HepG2 (cell line): ENCODE data around the gene SEC62. TPM values are rescaled to one million over a fixed set of nuclear protein-coding genes. Genes with fewer than 3 reads are reported as not detected.

Experiments used
- AHDC1 ChIP-seq: sonication (generic); formaldehyde crosslinking; IDR thresholded peaks from 2 replicates; pipeline ENCODE4 v1.5.1; 2020; ENCODE audit warnings: mild to moderate bottlenecking, missing genetic modification reagents, borderline replicate concordance
- E2F1 ChIP-seq: sonication (generic); formaldehyde crosslinking; IDR thresholded peaks from 2 replicates; pipeline ENCODE4 v1.5.0; 2020; ENCODE audit warnings: missing genetic modification reagents
- ETS1 ChIP-seq: sonication (generic); formaldehyde crosslinking; IDR thresholded peaks from 2 replicates; pipeline ENCODE4 v1.4.0; 2020; ENCODE audit warnings: missing genetic modification reagents
- KAT7 ChIP-seq: IDR thresholded peaks from 2 replicates; pipeline ENCODE4 v1.6.1; 2018; ENCODE audit warnings: borderline replicate concordance, missing compliant biosample characterization
- KDM1A ChIP-seq: IDR thresholded peaks from 2 replicates; pipeline ENCODE4 v1.6.1; 2016; ENCODE audit warnings: missing compliant biosample characterization
- NR0B2 ChIP-seq: sonication (generic); formaldehyde crosslinking; IDR thresholded peaks from 2 replicates; pipeline ENCODE4 v1.4.0; 2020; ENCODE audit warnings: mild to moderate bottlenecking, missing genetic modification reagents
- RCOR2 ChIP-seq: IDR thresholded peaks from 2 replicates; pipeline ENCODE4 v1.6.1; 2016; ENCODE audit warnings: missing biosample characterization, missing genetic modification reagents
- ZBTB34 ChIP-seq: sonication (generic); formaldehyde crosslinking; IDR thresholded peaks from 2 replicates; pipeline ENCODE4 v1.8.0; 2022; ENCODE audit warnings: mild to moderate bottlenecking, missing genetic modification reagents
- ZNF329 ChIP-seq: sonication (generic); formaldehyde crosslinking; IDR thresholded peaks from 2 replicates; pipeline ENCODE4 v1.9.0; 2021; ENCODE audit warnings: low read depth, mild to moderate bottlenecking, missing genetic modification reagents
- ZNF350 ChIP-seq: sonication (generic); formaldehyde crosslinking; IDR thresholded peaks from 2 replicates; pipeline ENCODE4 v1.4.0; 2020; ENCODE audit warnings: mild to moderate bottlenecking, low read depth, missing genetic modification reagents, borderline replicate concordance
- ZNF746 ChIP-seq: sonication (generic); formaldehyde crosslinking; IDR thresholded peaks from 2 replicates; pipeline ENCODE4 v1.8.0; 2022; ENCODE audit warnings: mild to moderate bottlenecking, missing genetic modification reagents
- ZNF776 ChIP-seq: sonication (generic); formaldehyde crosslinking; IDR thresholded peaks from 2 replicates; pipeline ENCODE4 v1.4.0; 2020; ENCODE audit warnings: mild to moderate bottlenecking, missing genetic modification reagents
- ZNF792 ChIP-seq: IDR thresholded peaks from 2 replicates; pipeline ENCODE4 v1.6.1; 2016
- polyA plus RNA-seq, 8 experiments: library from polyadenylated mRNA; depleted of rRNA in 3 of 8; stranded (reverse) in 7 of 8; unstranded in 1 of 8; fragments of >200 nt; fragmentation: Illumina TruSeq in 4 of 8; extraction: Trizol in 4 of 8; gene quantifications; 2 replicates each; pipeline versions ENCODE4 v1.2.1 to v1.2.3, GENCODE V29; 2011 to 2016; ENCODE audit warnings: low read depth in 4 of 8, missing spikeins in 1 of 8, mixed read lengths in 1 of 8; ENCODE audit not compliant: insufficient read depth in 1 of 8
- total RNA-seq, 5 experiments: library from RNA; depleted of rRNA; stranded (reverse); fragments of >200 nt; fragmentation: Illumina TruSeq; extraction: Trizol; gene quantifications; 2 replicates each; pipeline ENCODE4 v1.2.3, GENCODE V29; 2016; ENCODE audit warnings: low read depth in 1 of 5
- TF ChIP-seq, protein P1 (sequence below): sonication (generic); formaldehyde crosslinking; IDR thresholded peaks from 2 replicates; pipeline ENCODE4 v1.9.0; 2022; ENCODE audit warnings: missing genetic modification reagents, mild to moderate bottlenecking, borderline replicate concordance

The SEC62 gene
- total and polyA plus RNA-seq, 2 of the 13 experiments (the other 11 are each of a cell fraction or from before 2014, with no cell fraction given): 54.0 to 68.7 TPM

GRCh38 chr3:169966428-169966950 lies at the start of gene SEC62 (continued):
- TF ChIP-seq ETS1 (CRISPR knock-in tag) (no peak), ZNF792 (CRISPR knock-in tag) (peak; percentile 93), KDM1A (CRISPR knock-in tag) (peak; percentile 36; the same call in 1 of the 2 replicates), ZNF776 (0 out of 2 replicates have a peak, but pooled peaks have one; percentile 69), KAT7 (peak; percentile 59; the same call in 1 of the 2 replicates), ZBTB34 (CRISPR knock-in tag) (peak; percentile 55; the same call in 1 of the 2 replicates), AHDC1 (CRISPR knock-in tag) (peak; percentile 66; the same call in 1 of the 2 replicates), ZNF350 (CRISPR knock-in tag) (peak; percentile 82), ZNF329 (CRISPR knock-in tag) (peak; percentile 32; the same call in 1 of the 2 replicates), RCOR2 (0 out of 2 replicates have a peak, but pooled peaks have one; percentile 16), ZNF746 (peak; percentile 57; the same call in 1 of the 2 replicates), E2F1 (CRISPR knock-in tag) (0 out of 2 replicates have a peak, but pooled peaks have one; percentile 60), NR0B2 (CRISPR knock-in tag) (no peak)
- TF ChIP-seq, protein P1, sequence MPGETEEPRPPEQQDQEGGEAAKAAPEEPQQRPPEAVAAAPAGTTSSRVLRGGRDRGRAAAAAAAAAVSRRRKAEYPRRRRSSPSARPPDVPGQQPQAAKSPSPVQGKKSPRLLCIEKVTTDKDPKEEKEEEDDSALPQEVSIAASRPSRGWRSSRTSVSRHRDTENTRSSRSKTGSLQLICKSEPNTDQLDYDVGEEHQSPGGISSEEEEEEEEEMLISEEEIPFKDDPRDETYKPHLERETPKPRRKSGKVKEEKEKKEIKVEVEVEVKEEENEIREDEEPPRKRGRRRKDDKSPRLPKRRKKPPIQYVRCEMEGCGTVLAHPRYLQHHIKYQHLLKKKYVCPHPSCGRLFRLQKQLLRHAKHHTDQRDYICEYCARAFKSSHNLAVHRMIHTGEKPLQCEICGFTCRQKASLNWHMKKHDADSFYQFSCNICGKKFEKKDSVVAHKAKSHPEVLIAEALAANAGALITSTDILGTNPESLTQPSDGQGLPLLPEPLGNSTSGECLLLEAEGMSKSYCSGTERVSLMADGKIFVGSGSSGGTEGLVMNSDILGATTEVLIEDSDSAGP (CRISPR knock-in tag): peak; percentile 79
